H1 (cell line): ENCODE results near the gene INHBB. TPM values are rescaled to one million over a fixed set of nuclear protein-coding genes. Genes with fewer than 3 reads are reported as not detected.

Experiments
- CHD1 ChIP-seq: IDR thresholded peaks from 2 replicates; pipeline ENCODE4 v1.6.1; 2012; ENCODE audit warnings: low read depth, low read length, improper control_type of control experiment
- CTBP2 ChIP-seq: IDR thresholded peaks from 2 replicates; pipeline ENCODE4 v1.7.0; 2011; ENCODE audit warnings: borderline replicate concordance, mild to moderate bottlenecking, moderate library complexity, mixed read lengths, low read length; ENCODE audit not compliant: insufficient read depth, insufficient read length
- GTF2F1 ChIP-seq: IDR thresholded peaks from 2 replicates; pipeline ENCODE4 v1.6.1; 2012; ENCODE audit warnings: low read depth, low read length, improper control_type of control experiment, borderline replicate concordance
- KDM5A ChIP-seq: fragments of 200-600 bp; IDR thresholded peaks from 2 replicates; pipeline ENCODE4 v1.7.1; 2012; ENCODE audit warnings: mild to moderate bottlenecking, low read length, inconsistent platforms, mixed read lengths
- TEAD4 ChIP-seq: IDR thresholded peaks from 2 replicates; pipeline ENCODE4 v1.6.1; 2012; ENCODE audit warnings: low read depth, low read length, inconsistent platforms, mixed read lengths
- polyA plus RNA-seq, 7 experiments: library from polyadenylated mRNA; depleted of rRNA in 3 of 7; stranded (reverse) in 5 of 7; unstranded in 2 of 7; fragments of >200 nt in 5 of 7; fragments of 200-250 nt in 2 of 7; gene quantifications; 1 replicate in 5 of 7; 2 replicates in 1 of 7; 4 replicates in 1 of 7; pipeline versions ENCODE4 v1.2.1 to v1.2.3, GENCODE V29; 2011 to 2013; ENCODE audit warnings: missing spikeins in 2 of 7, mixed read lengths in 2 of 7
- total RNA-seq: library from RNA; stranded (reverse); fragmentation: NEBNext Ultra II Directional; extraction: Animal tissue kit (Norgen Biotek cat#: 25700); gene quantifications from 2 replicates; pipeline ENCODE4 v1.2.1, GENCODE V29; 2021

The INHBB gene
- total and polyA plus RNA-seq, 2 of the 8 experiments (the other 6 are each of a cell fraction or from before 2014, with no cell fraction given) = 0.30 to 0.32 TPM

- TF ChIP-seq GTF2F1 (no peak), KDM5A (no peak), CHD1 (no peak), CTBP2 (no peak), TEAD4 (no peak)
- TF ChIP-seq, all 59 proteins: peak for 0
Observed at GRCh38 chr2:120315367-120316033, 30.4 kb upstream of the INHBB start (continued).
